Measurements from ENCODE around the gene MLF2. TPM values are rescaled to one million over a fixed set of nuclear protein-coding genes. Genes with fewer than 3 reads are reported as not detected.

The MLF2 gene
- total and polyA plus RNA-seq, 2 of the 13 experiments (the other 11 are each of a cell fraction or from before 2014, with no cell fraction given): 88.1 to 167 TPM

DNA sequence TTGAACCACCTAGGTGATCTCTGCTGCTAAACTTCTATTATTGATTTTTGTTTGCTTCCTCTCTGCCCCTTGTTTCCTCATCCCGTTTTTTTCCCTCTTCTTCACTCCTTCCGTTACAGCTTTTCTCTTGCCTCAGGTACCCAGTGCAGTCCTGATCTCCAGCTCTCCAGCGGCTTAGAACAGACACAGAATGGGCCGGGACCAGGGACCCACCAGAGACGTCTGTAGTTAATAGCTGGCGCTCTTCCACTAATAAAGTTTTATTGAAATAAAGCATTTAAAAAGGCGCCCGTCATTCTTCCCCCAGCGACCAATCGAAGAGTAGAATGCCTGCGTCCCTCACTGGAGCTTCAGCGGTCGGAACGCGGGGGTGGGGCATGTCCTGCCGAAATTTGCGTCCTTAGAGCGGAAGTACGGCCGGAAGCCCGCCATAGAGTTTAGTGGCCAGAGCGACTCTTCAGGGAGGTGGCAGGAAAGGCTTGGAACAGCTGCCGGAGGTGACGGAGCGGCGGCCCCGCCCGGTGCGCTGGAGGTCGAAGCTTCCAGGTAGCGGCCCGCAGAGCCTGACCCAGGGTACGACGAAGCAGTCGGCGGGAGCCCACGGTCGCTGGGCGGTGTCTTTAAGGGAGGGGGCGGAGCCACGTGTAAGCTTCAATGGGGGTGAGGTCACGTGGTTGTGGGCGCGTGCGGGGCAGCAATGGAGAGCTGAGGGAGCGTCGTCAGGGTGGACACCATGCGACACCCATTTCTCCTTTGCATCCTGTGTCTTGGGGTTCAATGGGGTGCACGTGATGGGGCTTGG, 29.1 kb downstream of the MLF2 start, which contains the start of gene COPS7A (continued):
- TF ChIP-seq, protein P1, sequence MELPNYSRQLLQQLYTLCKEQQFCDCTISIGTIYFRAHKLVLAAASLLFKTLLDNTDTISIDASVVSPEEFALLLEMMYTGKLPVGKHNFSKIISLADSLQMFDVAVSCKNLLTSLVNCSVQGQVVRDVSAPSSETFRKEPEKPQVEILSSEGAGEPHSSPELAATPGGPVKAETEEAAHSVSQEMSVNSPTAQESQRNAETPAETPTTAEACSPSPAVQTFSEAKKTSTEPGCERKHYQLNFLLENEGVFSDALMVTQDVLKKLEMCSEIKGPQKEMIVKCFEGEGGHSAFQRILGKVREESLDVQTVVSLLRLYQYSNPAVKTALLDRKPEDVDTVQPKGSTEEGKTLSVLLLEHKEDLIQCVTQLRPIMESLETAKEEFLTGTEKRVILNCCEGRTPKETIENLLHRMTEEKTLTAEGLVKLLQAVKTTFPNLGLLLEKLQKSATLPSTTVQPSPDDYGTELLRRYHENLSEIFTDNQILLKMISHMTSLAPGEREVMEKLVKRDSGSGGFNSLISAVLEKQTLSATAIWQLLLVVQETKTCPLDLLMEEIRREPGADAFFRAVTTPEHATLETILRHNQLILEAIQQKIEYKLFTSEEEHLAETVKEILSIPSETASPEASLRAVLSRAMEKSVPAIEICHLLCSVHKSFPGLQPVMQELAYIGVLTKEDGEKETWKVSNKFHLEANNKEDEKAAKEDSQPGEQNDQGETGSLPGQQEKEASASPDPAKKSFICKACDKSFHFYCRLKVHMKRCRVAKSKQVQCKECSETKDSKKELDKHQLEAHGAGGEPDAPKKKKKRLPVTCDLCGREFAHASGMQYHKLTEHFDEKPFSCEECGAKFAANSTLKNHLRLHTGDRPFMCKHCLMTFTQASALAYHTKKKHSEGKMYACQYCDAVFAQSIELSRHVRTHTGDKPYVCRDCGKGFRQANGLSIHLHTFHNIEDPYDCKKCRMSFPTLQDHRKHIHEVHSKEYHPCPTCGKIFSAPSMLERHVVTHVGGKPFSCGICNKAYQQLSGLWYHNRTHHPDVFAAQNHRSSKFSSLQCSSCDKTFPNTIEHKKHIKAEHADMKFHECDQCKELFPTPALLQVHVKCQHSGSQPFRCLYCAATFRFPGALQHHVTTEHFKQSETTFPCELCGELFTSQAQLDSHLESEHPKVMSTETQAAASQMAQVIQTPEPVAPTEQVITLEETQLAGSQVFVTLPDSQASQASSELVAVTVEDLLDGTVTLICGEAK (IDR thresholded peaks at IDR 0.05): peak; percentile 100
- TF ChIP-seq, protein P1 (CRISPR knock-in tag; IDR thresholded peaks at IDR 0.05): peak; percentile 100
- TF ChIP-seq HOXA3 (CRISPR knock-in tag; IDR thresholded peaks at IDR 0.05) (peak; percentile 94), THYN1 (CRISPR knock-in tag; IDR thresholded peaks at IDR 0.05; ENCODE audit: borderline replicate concordance, low read depth) (no peak), ZNF235 (CRISPR knock-in tag; IDR thresholded peaks at IDR 0.05; ENCODE audit: borderline replicate concordance) (peak; percentile 95; the same call in 1 of the 2 replicates), ZSCAN21 (CRISPR knock-in tag; IDR thresholded peaks at IDR 0.05; ENCODE audit: borderline replicate concordance) (peak; percentile 93; the same call in 1 of the 2 replicates)
- TF ChIP-seq, protein P2, sequence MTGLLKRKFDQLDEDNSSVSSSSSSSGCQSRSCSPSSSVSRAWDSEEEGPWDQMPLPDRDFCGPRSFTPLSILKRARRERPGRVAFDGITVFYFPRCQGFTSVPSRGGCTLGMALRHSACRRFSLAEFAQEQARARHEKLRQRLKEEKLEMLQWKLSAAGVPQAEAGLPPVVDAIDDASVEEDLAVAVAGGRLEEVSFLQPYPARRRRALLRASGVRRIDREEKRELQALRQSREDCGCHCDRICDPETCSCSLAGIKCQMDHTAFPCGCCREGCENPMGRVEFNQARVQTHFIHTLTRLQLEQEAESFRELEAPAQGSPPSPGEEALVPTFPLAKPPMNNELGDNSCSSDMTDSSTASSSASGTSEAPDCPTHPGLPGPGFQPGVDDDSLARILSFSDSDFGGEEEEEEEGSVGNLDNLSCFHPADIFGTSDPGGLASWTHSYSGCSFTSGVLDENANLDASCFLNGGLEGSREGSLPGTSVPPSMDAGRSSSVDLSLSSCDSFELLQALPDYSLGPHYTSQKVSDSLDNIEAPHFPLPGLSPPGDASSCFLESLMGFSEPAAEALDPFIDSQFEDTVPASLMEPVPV (CRISPR knock-in tag; IDR thresholded peaks at IDR 0.05): peak; percentile 96
- TF ChIP-seq, protein P3, sequence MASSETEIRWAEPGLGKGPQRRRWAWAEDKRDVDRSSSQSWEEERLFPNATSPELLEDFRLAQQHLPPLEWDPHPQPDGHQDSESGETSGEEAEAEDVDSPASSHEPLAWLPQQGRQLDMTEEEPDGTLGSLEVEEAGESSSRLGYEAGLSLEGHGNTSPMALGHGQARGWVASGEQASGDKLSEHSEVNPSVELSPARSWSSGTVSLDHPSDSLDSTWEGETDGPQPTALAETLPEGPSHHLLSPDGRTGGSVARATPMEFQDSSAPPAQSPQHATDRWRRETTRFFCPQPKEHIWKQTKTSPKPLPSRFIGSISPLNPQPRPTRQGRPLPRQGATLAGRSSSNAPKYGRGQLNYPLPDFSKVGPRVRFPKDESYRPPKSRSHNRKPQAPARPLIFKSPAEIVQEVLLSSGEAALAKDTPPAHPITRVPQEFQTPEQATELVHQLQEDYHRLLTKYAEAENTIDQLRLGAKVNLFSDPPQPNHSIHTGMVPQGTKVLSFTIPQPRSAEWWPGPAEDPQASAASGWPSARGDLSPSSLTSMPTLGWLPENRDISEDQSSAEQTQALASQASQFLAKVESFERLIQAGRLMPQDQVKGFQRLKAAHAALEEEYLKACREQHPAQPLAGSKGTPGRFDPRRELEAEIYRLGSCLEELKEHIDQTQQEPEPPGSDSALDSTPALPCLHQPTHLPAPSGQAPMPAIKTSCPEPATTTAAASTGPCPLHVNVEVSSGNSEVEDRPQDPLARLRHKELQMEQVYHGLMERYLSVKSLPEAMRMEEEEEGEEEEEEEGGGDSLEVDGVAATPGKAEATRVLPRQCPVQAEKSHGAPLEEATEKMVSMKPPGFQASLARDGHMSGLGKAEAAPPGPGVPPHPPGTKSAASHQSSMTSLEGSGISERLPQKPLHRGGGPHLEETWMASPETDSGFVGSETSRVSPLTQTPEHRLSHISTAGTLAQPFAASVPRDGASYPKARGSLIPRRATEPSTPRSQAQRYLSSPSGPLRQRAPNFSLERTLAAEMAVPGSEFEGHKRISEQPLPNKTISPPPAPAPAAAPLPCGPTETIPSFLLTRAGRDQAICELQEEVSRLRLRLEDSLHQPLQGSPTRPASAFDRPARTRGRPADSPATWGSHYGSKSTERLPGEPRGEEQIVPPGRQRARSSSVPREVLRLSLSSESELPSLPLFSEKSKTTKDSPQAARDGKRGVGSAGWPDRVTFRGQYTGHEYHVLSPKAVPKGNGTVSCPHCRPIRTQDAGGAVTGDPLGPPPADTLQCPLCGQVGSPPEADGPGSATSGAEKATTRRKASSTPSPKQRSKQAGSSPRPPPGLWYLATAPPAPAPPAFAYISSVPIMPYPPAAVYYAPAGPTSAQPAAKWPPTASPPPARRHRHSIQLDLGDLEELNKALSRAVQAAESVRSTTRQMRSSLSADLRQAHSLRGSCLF (CRISPR knock-in tag; IDR thresholded peaks at IDR 0.05; ENCODE audit: borderline replicate concordance): no peak
- TF ChIP-seq, protein P4, sequence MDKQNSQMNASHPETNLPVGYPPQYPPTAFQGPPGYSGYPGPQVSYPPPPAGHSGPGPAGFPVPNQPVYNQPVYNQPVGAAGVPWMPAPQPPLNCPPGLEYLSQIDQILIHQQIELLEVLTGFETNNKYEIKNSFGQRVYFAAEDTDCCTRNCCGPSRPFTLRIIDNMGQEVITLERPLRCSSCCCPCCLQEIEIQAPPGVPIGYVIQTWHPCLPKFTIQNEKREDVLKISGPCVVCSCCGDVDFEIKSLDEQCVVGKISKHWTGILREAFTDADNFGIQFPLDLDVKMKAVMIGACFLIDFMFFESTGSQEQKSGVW (CRISPR knock-in tag; IDR thresholded peaks at IDR 0.05; ENCODE audit: borderline replicate concordance): no peak
- TF ChIP-seq, protein P5, sequence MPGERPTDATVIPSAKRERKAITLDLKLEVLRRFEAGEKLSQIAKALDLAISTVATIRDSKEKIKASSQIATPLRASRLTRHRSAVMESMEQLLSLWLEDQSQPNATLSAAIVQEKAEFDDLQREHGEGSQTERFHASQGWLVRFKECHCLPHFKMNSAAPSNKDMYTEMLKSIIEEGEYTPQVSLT (CRISPR knock-in tag; IDR thresholded peaks at IDR 0.05; ENCODE audit: borderline replicate concordance, low read depth): no peak; the same call in 1 of the 2 replicates
